WERI-Rb-1 (cell line): ENCODE measurements around the gene HMCN2.

Experiments used
- DNase-seq: peaks from one replicate; pipeline ENCODE4 v3.0.0-alpha.2; 2020
- H3K27ac ChIP-seq: fragments of 250-450 bp; sonication (Bioruptor Pico); 2 replicates; pipeline ENCODE4 v1.5.1; 2020; ENCODE audit warnings: mild to moderate bottlenecking, moderate library complexity
- H3K27me3 ChIP-seq: fragments of 250-450 bp; sonication (Bioruptor Pico); 2 replicates; pipeline ENCODE4 v1.5.1; 2021; ENCODE audit warnings: mild to moderate bottlenecking, low read depth, moderate library complexity; ENCODE audit not compliant: insufficient read depth, severe bottlenecking
- H3K36me3 ChIP-seq: fragments of 250-450 bp; sonication (Bioruptor Pico); 2 replicates; pipeline ENCODE4 v1.5.1; 2020; ENCODE audit warnings: mild to moderate bottlenecking, moderate library complexity
- H3K4me3 ChIP-seq: 2 replicates; pipeline ENCODE4 v1.5.1; 2011; ENCODE audit warnings: low read depth, mild to moderate bottlenecking, control low read depth, low read length
- H3K9me3 ChIP-seq: fragments of 250-450 bp; sonication (Bioruptor Pico); 2 replicates; pipeline ENCODE4 v1.5.1; 2021; ENCODE audit warnings: mild to moderate bottlenecking, moderate library complexity; ENCODE audit not compliant: severe bottlenecking
- TF ChIP-seq, protein P1 (sequence below): IDR thresholded peaks from 2 replicates; pipeline ENCODE4 v1.5.1; 2011; ENCODE audit warnings: low read depth, mild to moderate bottlenecking, control low read depth, inconsistent platforms, low read length

HMCN2 gene

GRCh38 chr9:130321539-130321938 lies 56.0 kb downstream of the HMCN2 start:
- no peak overlapping the region; the same call in 1 of the 2 replicates for H3K27ac ChIP-seq
- H3K36me3 ChIP-seq = no peaks in the 10 kb centered on the region
- H3K4me3 ChIP-seq = no peak overlapping the region
- DNase-seq = peak; percentile 65
- TF ChIP-seq, protein P1, sequence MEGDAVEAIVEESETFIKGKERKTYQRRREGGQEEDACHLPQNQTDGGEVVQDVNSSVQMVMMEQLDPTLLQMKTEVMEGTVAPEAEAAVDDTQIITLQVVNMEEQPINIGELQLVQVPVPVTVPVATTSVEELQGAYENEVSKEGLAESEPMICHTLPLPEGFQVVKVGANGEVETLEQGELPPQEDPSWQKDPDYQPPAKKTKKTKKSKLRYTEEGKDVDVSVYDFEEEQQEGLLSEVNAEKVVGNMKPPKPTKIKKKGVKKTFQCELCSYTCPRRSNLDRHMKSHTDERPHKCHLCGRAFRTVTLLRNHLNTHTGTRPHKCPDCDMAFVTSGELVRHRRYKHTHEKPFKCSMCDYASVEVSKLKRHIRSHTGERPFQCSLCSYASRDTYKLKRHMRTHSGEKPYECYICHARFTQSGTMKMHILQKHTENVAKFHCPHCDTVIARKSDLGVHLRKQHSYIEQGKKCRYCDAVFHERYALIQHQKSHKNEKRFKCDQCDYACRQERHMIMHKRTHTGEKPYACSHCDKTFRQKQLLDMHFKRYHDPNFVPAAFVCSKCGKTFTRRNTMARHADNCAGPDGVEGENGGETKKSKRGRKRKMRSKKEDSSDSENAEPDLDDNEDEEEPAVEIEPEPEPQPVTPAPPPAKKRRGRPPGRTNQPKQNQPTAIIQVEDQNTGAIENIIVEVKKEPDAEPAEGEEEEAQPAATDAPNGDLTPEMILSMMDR = no peak
- H3K9me3 ChIP-seq = no peaks in the 10 kb centered on the region
- no peaks in the 10 kb centered on the region for H3K27me3 ChIP-seq

DNA sequence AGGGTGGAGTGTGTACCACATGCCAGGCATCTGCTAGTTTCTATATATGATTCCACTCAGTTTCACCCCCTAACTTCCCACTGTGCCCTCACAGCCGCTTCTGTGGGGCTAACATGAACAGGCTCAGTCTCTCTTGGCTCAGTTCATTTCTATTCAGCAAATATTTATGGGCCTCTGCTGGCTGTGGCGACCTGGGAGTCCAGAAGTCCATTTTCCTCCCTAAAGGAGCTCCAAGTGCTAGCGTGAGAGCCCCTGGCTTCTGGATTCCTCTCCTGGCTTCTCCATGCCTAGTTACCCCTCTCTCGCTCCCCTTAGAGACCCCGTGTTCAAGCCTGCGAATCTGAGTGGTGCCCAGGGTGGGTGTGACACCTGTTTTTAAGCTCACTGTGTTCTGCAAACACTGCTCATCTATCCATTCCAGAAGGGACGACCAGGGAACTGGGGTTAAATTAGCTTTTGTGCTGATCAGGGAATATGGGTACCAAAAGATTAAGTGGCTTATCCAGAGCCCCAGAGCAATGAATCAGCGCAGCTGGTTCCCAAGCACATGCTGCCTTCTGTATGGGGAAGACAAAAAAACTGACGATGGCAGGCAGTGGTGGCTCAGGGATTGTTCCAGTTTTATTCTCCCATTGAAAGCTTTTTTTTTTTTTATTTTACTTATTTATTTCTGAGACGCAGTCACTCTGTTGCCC lies 57.6 kb downstream of the HMCN2 start:
- no peaks in the 10 kb centered on the region for H3K36me3 ChIP-seq
- no peaks in the 10 kb centered on the region for H3K27me3 ChIP-seq
- TF ChIP-seq, protein P1 = no peak
- H3K9me3 ChIP-seq = no peaks in the 10 kb centered on the region
- peak; percentile 52 for DNase-seq
- no peak overlapping the region for H3K27ac ChIP-seq
- H3K4me3 ChIP-seq = no peak overlapping the region

GRCh38 chr9:130325921-130326320 lies 60.4 kb downstream of the HMCN2 start:
- Histone ChIP-seq H3K27me3 (no peaks in the 10 kb centered on the region), H3K9me3 (no peaks in the 10 kb centered on the region), H3K27ac (no peak overlapping the region), H3K4me3 (no peak overlapping the region), H3K36me3 (no peaks in the 10 kb centered on the region)
- DNase-seq = no peak
- TF ChIP-seq, protein P1 = no peak

DNA sequence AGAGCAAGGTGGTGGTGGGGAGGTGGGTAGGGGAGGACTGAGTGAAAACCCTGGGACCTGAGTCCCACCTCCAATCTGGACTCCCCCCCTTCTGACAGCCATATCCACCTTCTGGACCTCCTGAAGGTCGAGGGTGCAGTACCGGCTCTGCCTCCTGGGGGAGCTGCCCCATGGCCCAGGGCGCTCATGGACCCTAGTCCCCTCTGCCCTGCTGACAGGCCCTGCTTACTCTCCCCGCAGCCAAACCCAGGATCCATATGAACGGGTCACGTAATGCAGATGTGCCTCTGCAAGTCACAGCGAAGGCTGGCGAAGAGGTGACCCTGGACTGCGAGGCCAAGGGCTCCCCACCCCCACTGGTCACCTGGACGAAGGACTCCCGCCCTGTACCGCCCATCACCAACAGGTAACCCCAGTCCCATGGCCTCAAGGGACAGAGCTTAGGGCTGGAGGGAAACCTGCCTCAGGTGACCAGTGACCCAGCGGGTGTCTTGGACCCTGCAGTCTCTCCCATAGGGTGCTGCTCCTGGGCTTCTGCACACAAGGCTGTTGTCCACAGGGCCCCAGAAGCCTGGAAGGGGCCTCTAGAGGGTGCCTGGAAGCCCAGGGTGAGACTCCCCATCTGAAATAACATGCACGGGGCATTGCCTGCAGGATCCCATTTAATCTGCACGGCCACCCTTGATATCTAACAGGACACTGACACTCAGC lies 61.7 kb downstream of the HMCN2 start:
- DNase-seq = peak; percentile 74
- H3K27ac ChIP-seq = 0 out of 2 replicates have a peak overlapping the region, but pooled peaks have one; percentile 5
- H3K27me3 ChIP-seq = no peaks in the 10 kb centered on the region
- no peaks in the 10 kb centered on the region for H3K36me3 ChIP-seq
- TF ChIP-seq, protein P1 = peak; percentile 89
- no peak overlapping the region for H3K4me3 ChIP-seq
- no peaks in the 10 kb centered on the region for H3K9me3 ChIP-seq

GRCh38 chr9:130327781-130328348 lies 62.3 kb downstream of the HMCN2 start:
- TF ChIP-seq, protein P1 = no peak
- Histone ChIP-seq H3K9me3 (no peaks in the 10 kb centered on the region), H3K4me3 (no peak overlapping the region), H3K36me3 (no peaks in the 10 kb centered on the region), H3K27ac (peak overlapping the region; percentile 14; the same call in 1 of the 2 replicates), H3K27me3 (no peaks in the 10 kb centered on the region)
- DNase-seq = peak; percentile 43
